ENCODE results near the gene PBXIP1. TPM values are rescaled to one million over a fixed set of nuclear protein-coding genes. Genes with fewer than 3 reads are reported as not detected.

Gene PBXIP1
- polyA plus RNA-seq, 3 donors: 23.1 to 31.7 (median 24.0) TPM

DNA sequence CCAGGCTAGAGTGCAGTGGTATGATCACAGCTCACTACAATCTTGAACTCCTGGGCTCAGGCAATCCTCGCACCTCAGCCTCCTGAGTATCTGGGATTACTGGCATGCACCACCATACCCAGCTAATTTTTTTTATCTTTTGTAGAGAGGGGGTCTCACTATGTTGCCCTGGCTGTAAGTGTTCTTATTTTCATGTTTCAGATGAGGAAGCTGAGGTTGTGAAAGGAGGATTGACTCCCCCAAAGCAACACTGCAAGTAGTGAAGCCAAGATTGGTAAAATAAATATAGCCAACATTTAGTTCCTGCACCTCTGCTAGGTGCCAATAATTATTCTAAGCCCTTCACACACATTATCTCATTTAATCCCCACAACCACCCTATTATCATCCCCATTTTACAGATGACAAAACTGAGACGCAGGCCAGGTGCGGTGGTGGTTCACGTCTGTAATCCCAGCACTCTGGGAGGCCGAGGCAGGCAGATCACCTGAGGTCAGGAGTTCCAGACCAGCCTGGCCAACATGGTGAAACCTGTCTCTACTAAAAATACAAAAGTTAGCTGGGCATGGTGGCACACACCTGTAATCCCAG is 21.4 kb downstream of the PBXIP1 start:
- Mint-ChIP-seq H3K27ac (peak overlapping the region in 2 of 7 donors; percentile 46 to 51), H3K4me1 (peaks cover 39% of the 10 kb centered on the region), H3K36me3 (peaks cover 14 to 28% of the 10 kb centered on the region in 2 donors), H3K9me3 (peaks cover 0 to 2% (median 0%) of the 10 kb centered on the region in 7 donors), H3K27me3 (ENCODE audit: low read depth in 3 of 3) (peaks cover 0 to 5% (median 1%) of the 10 kb centered on the region in 3 donors), H3K4me3 (no peak overlapping the region)
- 100% methylated on average over 4 of the region's 5 CpGs for WGBS (ENCODE audit: insufficient coverage)
- Histone ChIP-seq H3K36me3 (replicated peaks in 1 of 2; ENCODE audit: control insufficient read depth in 1 of 2, insufficient read depth in 2 of 2, low read length in 2 of 2) (peaks cover 11 to 28% of the 10 kb centered on the region in 2 donors), H3K27ac (ENCODE audit: low read depth in 1 of 2, low read length in 2 of 2) (no peak overlapping the region), H4K20me1 (ENCODE audit: insufficient read depth, low read length) (no peaks in the 10 kb centered on the region), H3K9me3 (replicated peaks in 1 of 2; ENCODE audit: control insufficient read depth in 1 of 2, insufficient read depth in 1 of 2, low read length in 2 of 2) (no peaks in the 10 kb centered on the region), H3K79me2 (ENCODE audit: insufficient read depth, low read length) (peaks cover 15% of the 10 kb centered on the region), H3K27me3 (ENCODE audit: control insufficient read depth in 2 of 2, insufficient read depth in 2 of 2, low read length in 2 of 2) (no peaks in the 10 kb centered on the region), H3K4me1 (ENCODE audit: control insufficient read depth in 1 of 2, insufficient read depth in 2 of 2, low read length in 2 of 2) (peaks cover 19 to 29% of the 10 kb centered on the region in 2 donors), H3K9ac (ENCODE audit: insufficient read depth, low read length, poor library complexity, severe bottlenecking) (no peak overlapping the region), H3K4me3 (replicated peaks in 1 of 3; ENCODE audit: low read depth in 2 of 3, low read length in 3 of 3) (no peak overlapping the region), H3K4me2 (replicated peaks; ENCODE audit: extremely low read depth, low read length, poor library complexity, severe bottlenecking) (no peak overlapping the region), H2AFZ (ENCODE audit: insufficient read depth, low read depth, low read length, poor library complexity, severe bottlenecking) (no peak overlapping the region)
- intact Hi-C loops (cut with micrococcal nuclease): loop anchor here in 1 of 2 donors (10.0 kb wide), 1 partner anchor 380 kb away; the partner anchor contains the start of gene UBE2Q1
- TF ChIP-seq, protein P1, sequence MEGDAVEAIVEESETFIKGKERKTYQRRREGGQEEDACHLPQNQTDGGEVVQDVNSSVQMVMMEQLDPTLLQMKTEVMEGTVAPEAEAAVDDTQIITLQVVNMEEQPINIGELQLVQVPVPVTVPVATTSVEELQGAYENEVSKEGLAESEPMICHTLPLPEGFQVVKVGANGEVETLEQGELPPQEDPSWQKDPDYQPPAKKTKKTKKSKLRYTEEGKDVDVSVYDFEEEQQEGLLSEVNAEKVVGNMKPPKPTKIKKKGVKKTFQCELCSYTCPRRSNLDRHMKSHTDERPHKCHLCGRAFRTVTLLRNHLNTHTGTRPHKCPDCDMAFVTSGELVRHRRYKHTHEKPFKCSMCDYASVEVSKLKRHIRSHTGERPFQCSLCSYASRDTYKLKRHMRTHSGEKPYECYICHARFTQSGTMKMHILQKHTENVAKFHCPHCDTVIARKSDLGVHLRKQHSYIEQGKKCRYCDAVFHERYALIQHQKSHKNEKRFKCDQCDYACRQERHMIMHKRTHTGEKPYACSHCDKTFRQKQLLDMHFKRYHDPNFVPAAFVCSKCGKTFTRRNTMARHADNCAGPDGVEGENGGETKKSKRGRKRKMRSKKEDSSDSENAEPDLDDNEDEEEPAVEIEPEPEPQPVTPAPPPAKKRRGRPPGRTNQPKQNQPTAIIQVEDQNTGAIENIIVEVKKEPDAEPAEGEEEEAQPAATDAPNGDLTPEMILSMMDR (IDR thresholded peaks at IDR 0.05): no peak
- no peak for DNase-seq

DNA sequence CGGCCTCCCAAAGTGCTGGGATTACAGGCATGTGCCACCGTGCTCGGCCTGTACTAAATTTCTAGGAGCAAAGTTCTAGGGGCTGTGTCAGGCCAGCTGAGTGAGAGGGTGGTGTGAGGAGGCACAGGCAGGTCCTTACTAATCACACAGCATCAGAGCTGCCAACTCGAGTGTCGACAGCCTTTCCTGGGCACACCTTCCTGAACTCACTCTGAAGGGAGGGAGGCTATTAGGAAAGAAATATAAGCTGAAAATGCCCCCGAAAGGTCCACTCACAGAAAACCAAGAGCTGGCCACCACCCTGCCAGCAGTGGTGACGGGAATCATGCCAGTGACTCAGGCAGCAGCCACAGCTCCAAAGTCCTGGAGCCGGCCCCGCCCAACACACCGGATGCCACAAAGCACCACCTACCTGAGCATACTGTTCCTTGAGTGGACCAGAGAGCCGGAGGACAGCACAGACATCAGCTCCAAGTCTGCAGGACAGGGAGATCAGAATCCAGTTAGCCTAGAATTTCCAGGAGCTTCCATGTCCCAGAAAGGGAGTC is 23.9 kb downstream of the PBXIP1 start:
- no peaks in the 10 kb centered on the region for H4K20me1 ChIP-seq (ENCODE audit: insufficient read depth, low read length)
- no peaks in the 10 kb centered on the region for H3K9me3 ChIP-seq (replicated peaks in 1 of 2; ENCODE audit: control insufficient read depth in 1 of 2, insufficient read depth in 1 of 2, low read length in 2 of 2)
- Mint-ChIP-seq H3K4me3 (no peak overlapping the region), H3K4me1 (peaks cover 26% of the 10 kb centered on the region), H3K9me3 (no peaks in the 10 kb centered on the region), H3K36me3 (peaks cover 33 to 47% of the 10 kb centered on the region in 2 donors), H3K27ac (no peak overlapping the region), H3K27me3 (ENCODE audit: low read depth in 3 of 3) (peaks cover 0 to 4% (median 1%) of the 10 kb centered on the region in 3 donors)
- H3K4me3 ChIP-seq (replicated peaks in 1 of 3; ENCODE audit: low read depth in 2 of 3, low read length in 3 of 3): no peak overlapping the region
- H3K36me3 ChIP-seq (replicated peaks in 1 of 2; ENCODE audit: control insufficient read depth in 1 of 2, insufficient read depth in 2 of 2, low read length in 2 of 2): peaks cover 24 to 49% of the 10 kb centered on the region in 2 donors
- DNase-seq: no peak
- H3K9ac ChIP-seq (ENCODE audit: insufficient read depth, low read length, poor library complexity, severe bottlenecking): no peak overlapping the region
- no peaks in the 10 kb centered on the region for H3K27me3 ChIP-seq (ENCODE audit: control insufficient read depth in 2 of 2, insufficient read depth in 2 of 2, low read length in 2 of 2)
- no peak overlapping the region for H3K4me2 ChIP-seq (replicated peaks; ENCODE audit: extremely low read depth, low read length, poor library complexity, severe bottlenecking)
- TF ChIP-seq, protein P1 (IDR thresholded peaks at IDR 0.05): no peak
- no peak overlapping the region for H3K27ac ChIP-seq (ENCODE audit: low read depth in 1 of 2, low read length in 2 of 2)
- 98% methylated on average over 6 of the region's 11 CpGs for WGBS (ENCODE audit: insufficient coverage)
- H3K79me2 ChIP-seq (ENCODE audit: insufficient read depth, low read length): peaks cover 15% of the 10 kb centered on the region
- H3K4me1 ChIP-seq (ENCODE audit: control insufficient read depth in 1 of 2, insufficient read depth in 2 of 2, low read length in 2 of 2): peaks cover 8 to 11% of the 10 kb centered on the region in 2 donors
- intact Hi-C loops (cut with micrococcal nuclease): loop anchor here in 1 of 2 donors (10.0 kb wide), 1 partner anchor 377 kb away; the partner anchor contains the start of gene UBE2Q1
- H2AFZ ChIP-seq (ENCODE audit: insufficient read depth, low read depth, low read length, poor library complexity, severe bottlenecking): no peak overlapping the region
